SJCRH30 (cell line): Measurements from ENCODE around the gene NDUFB10. TPM values are rescaled to one million over a fixed set of nuclear protein-coding genes. Genes with fewer than 3 reads are reported as not detected.

Source experiments
- DNase-seq, 2 experiments: peaks; one replicate each; pipeline ENCODE4 v3.0.0-alpha.2; 2015 to 2020
- H3K27ac ChIP-seq: fragments of 250-450 bp; sonication (Bioruptor Pico); 2 replicates; pipeline ENCODE4 v1.5.1; 2020; ENCODE audit warnings: mild to moderate bottlenecking, moderate library complexity
- H3K27me3 ChIP-seq: fragments of 250-450 bp; sonication (Bioruptor Pico); 2 replicates; pipeline ENCODE4 v1.5.1; 2020; ENCODE audit warnings: mild to moderate bottlenecking, moderate library complexity
- H3K36me3 ChIP-seq: fragments of 250-450 bp; sonication (Bioruptor Pico); 2 replicates; pipeline ENCODE4 v1.5.1; 2020; ENCODE audit warnings: mild to moderate bottlenecking, moderate library complexity
- H3K4me1 ChIP-seq: fragments of 250-450 bp; sonication (Bioruptor Pico); 2 replicates; pipeline ENCODE4 v1.5.1; 2020; ENCODE audit warnings: mild to moderate bottlenecking, moderate library complexity
- H3K4me3 ChIP-seq: fragments of 250-450 bp; sonication (Bioruptor Pico); 2 replicates; pipeline ENCODE4 v1.5.1; 2020; ENCODE audit warnings: mild to moderate bottlenecking, moderate library complexity
- H3K9me3 ChIP-seq: fragments of 250-450 bp; sonication (Bioruptor Pico); replicated peaks from 2 replicates; pipeline ENCODE4 v1.5.1; 2020; ENCODE audit warnings: mild to moderate bottlenecking, moderate library complexity
- total RNA-seq: library from RNA; depleted of rRNA; stranded (reverse); fragments of >200 nt; shearing (Covaris generic); gene quantifications from 2 replicates; pipeline ENCODE4 v1.2.3, GENCODE V29; 2014

NDUFB10 gene
- total RNA-seq, 1 experiment from 2014 or later: 157 TPM

DNA sequence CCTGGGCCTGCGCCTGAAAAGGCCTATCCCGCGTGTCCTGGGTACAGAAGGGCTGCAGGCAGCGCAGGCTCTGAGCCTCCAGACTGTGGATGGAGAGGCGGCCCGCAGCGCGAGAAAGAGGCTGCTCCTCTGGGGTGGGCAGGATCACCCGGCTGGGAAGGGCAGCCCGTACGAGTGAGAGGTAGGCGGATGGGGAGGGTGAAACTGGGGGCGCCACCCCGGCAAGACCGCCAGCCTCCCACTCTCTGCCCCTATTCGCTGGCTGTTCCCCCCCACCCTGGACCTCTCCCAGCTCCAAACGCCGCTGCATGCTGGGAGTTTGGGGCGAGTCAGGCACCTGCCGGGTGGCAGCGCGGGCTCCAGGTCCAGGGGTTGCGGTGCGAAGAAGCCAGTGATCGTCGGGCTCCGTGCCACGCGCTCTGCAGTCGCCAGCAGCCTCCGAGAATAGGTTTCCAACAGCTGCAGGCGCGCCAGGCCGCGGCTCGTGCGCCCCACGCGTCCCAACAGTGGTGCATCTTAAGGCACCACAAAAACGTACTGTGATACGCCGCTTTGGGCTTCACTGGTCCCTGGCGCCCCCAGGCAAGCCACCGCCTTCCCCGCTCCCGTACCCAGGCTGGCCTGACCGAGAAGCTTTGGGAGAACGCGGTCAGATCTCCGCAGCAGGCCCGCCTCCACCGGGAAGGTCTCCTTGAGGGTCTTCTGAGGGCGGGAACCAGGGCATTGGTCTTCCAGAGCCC lies 20.9 kb downstream of the NDUFB10 start:
- H3K36me3 ChIP-seq: peaks cover 37% of the 10 kb centered on the region
- H3K27ac ChIP-seq: no peak overlapping the region
- H3K27me3 ChIP-seq: no peaks in the 10 kb centered on the region
- peaks cover 30% of the 10 kb centered on the region for H3K4me1 ChIP-seq
- H3K4me3 ChIP-seq: no peak overlapping the region
- DNase-seq: no peak
- H3K9me3 ChIP-seq: no peaks in the 10 kb centered on the region

GRCh38 chr16:1980770-1981087 lies 21.4 kb downstream of the NDUFB10 start:
- no peak for DNase-seq
- peaks cover 30% of the 10 kb centered on the region for H3K4me1 ChIP-seq
- H3K9me3 ChIP-seq: no peaks in the 10 kb centered on the region
- no peaks in the 10 kb centered on the region for H3K27me3 ChIP-seq
- H3K27ac ChIP-seq: no peak overlapping the region
- H3K36me3 ChIP-seq: peaks cover 34% of the 10 kb centered on the region
- no peak overlapping the region for H3K4me3 ChIP-seq

DNA sequence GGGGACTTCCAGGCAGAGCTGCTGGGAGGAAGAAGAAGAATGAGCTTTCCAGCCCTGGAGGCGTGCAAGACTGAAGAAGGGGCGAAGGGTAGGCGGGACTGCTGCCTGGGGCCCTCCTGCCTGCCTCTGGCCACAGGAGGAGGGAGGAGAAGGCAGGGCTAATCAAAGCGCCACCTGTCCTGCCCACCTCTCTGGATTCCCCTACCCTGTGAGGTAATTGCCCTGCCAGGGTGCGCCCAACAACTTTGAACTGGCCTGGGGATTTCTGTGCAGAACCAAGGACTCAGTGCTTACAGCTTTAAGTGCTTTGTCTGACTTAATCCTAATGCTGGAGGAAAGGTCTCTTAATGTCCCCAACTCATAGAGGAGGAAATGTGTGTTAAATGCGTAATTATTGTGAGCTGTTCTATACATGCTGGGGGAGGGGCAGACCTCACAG lies 22.1 kb downstream of the NDUFB10 start, which contains the start of gene NOXO1:
Gene NOXO1, minus strand, starts transcription at position 72 of the 439 bp plus-strand sequence. CDS start 290 bp downstream, outside the sequence.
- Histone ChIP-seq H3K27ac (peak within 1 kb of the TSS; percentile 57), H3K4me3 (no peak within 1 kb of the TSS), H3K36me3 (peaks cover 28% of the 10 kb centered on the region), H3K27me3 (no peaks in the 10 kb centered on the region), H3K9me3 (no peaks in the 10 kb centered on the region), H3K4me1 (peaks cover 30% of the 10 kb centered on the region)
- DNase-seq: peak in 1 of 2 experiments; percentile 49

- peaks cover 30% of the 10 kb centered on the region for H3K4me1 ChIP-seq
- H3K9me3 ChIP-seq: no peaks in the 10 kb centered on the region
- peak overlapping the region; percentile 57 for H3K27ac ChIP-seq
- no peaks in the 10 kb centered on the region for H3K27me3 ChIP-seq
- peaks cover 22% of the 10 kb centered on the region for H3K36me3 ChIP-seq
- peak; percentile 94 to 97 for DNase-seq
- no peak overlapping the region for H3K4me3 ChIP-seq
Measured at GRCh38 chr16:1982013-1982433, 22.7 kb downstream of the NDUFB10 start.

DNA sequence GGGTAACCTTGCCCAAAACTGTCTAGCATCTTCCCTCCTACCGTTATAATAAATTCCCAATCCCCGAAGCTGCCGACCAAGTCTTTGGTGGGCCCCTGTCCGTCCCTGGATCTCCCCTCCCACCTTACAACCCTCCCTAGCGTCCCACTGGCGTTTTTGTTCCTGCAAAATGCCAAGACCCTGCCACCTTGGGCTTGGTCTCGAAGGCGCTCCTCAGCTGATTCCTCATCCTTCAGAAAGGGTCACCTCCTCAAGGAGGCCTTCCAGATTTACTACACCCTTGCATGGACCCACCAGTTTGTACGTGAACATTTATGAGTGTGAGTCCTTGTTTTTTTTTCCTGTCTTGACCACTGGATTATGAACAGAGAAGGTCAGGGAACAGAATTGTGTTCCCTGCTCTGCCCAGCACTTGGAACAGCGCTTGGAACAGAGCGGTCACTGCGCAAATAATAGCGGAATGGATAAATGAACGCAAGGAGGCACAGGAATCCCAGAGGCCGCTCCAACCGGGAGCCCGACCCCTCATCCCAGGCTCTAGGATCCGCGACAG lies 23.7 kb downstream of the NDUFB10 start:
- peak overlapping the region; percentile 52 for H3K27ac ChIP-seq
- H3K27me3 ChIP-seq: no peaks in the 10 kb centered on the region
- peaks cover 13% of the 10 kb centered on the region for H3K36me3 ChIP-seq
- H3K9me3 ChIP-seq: no peaks in the 10 kb centered on the region
- H3K4me1 ChIP-seq: peaks cover 30% of the 10 kb centered on the region
- H3K4me3 ChIP-seq: peak overlapping the region; percentile 79
- DNase-seq: no peak

DNA sequence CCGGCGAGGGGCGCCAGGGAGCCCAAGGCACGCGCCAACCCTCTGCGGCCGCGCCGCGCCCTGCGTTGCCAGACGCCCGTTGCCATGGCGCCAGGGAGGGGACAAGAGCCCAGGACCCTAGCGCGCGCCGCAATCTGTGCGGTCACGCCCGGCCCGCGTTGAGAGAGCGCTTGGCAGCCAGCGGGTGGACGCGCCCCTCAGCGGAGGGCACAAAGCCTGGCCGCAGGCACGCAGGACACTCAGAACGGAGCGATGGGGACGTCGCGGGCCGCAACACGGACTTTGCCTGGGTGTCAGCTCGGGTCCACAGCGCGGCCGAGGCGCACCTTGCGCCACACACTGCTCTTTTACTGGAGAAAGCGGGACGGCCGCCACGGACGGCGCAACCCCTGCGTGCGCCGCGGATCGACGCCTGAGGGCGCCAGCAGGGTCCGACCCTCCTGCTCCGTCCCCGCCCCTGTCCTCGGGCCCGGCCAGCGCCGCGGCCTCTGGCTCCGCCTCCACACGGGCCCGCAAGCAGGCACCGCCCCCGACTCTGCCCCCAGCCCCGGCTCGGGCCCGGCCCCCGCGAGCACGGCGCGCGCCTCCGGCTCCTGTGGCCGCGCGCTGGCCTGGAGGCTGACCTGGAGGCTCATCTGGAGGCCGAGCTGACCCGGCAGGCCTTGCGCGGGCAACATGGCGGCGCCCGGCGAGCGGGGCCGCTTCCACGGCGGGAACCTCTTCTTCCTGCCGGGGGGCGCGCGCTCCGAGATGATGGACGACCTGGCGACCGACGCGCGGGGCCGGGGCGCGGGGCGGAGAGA lies 24.4 kb downstream of the NDUFB10 start, which contains the start of gene GFER:
Gene GFER, plus strand, starts transcription at position 650 of the 803 bp plus-strand sequence. Its CDS starts 26 bp downstream, at position 676.
- Histone ChIP-seq H3K4me3 (peak within 1 kb of the TSS; percentile 79), H3K9me3 (no peaks in the 10 kb centered on the region), H3K4me1 (peaks cover 30% of the 10 kb centered on the region), H3K27ac (peak within 1 kb of the TSS; percentile 52), H3K27me3 (no peaks in the 10 kb centered on the region), H3K36me3 (peaks cover 7% of the 10 kb centered on the region)
- DNase-seq: peak; percentile 90 to 91

DNA sequence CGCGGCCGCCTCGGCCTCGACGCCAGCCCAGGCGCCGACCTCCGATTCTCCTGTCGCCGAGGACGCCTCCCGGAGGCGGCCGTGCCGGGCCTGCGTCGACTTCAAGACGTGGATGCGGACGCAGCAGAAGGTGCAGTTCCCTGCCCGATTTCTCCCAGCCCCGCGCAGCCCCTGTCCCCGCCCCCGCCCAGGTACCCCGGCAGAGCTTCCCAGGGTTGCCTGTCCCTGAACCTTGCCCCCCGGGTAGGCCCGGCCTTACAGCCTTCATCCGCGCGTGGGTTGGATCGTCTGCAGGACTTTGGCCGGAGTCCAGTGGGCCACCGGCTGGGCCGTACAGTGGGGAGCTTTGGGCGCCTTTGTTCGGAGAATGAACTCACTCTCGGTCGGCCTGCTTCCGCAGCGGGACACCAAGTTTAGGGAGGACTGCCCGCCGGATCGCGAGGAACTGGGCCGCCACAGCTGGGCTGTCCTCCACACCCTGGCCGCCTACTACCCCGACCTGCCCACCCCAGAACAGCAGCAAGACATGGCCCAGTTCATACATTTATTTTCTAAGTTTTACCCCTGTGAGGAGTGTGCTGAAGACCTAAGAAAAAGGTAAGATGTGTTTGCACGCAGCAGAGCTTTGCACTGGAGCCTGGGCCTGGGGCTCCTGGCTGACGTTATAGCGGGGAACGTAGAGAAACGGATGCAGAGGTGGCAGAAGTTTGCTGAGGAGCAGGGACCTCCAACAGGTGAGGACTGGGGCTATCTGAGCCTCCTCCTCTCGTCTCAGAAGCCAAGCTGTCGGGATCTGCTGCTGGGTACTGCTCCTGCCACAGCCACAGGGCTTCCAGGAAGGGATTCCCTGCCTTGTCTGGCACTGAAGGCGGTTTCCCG lies 25.2 kb downstream of the NDUFB10 start:
- Histone ChIP-seq H3K9me3 (no peaks in the 10 kb centered on the region), H3K27ac (peak overlapping the region; percentile 47), H3K4me1 (peaks cover 30% of the 10 kb centered on the region), H3K27me3 (no peaks in the 10 kb centered on the region), H3K4me3 (peak overlapping the region; percentile 79), H3K36me3 (peaks cover 3% of the 10 kb centered on the region; the same call in 1 of the 2 replicates)
- DNase-seq: peak; percentile 37 to 41

- peaks cover 3% of the 10 kb centered on the region for H3K27me3 ChIP-seq
Measured at GRCh38 chr16:1985466-1986150, 26.3 kb downstream of the NDUFB10 start.

GRCh38 chr16:1987198-1987597 lies 27.9 kb downstream of the NDUFB10 start:
- peaks cover 12% of the 10 kb centered on the region for H3K4me1 ChIP-seq
- no peak for DNase-seq
- no peak overlapping the region for H3K27ac ChIP-seq
- no peaks in the 10 kb centered on the region for H3K9me3 ChIP-seq
- H3K27me3 ChIP-seq: peaks cover 8% of the 10 kb centered on the region
- H3K36me3 ChIP-seq: no peaks in the 10 kb centered on the region
- H3K4me3 ChIP-seq: no peak overlapping the region

More at GRCh38 chr16:1985466-1986150, 26.3 kb downstream of the NDUFB10 start:
- Histone ChIP-seq H3K4me3 (no peak overlapping the region), H3K27ac (no peak overlapping the region), H3K4me1 (peaks cover 26% of the 10 kb centered on the region), H3K9me3 (no peaks in the 10 kb centered on the region), H3K36me3 (no peaks in the 10 kb centered on the region)
- DNase-seq: no peak

- no peaks in the 10 kb centered on the region for H3K36me3 ChIP-seq
- no peaks in the 10 kb centered on the region for H3K9me3 ChIP-seq
- peak within 1 kb of the TSS; percentile 49 for H3K4me3 ChIP-seq
- no peak for DNase-seq
- H3K27me3 ChIP-seq: peaks cover 8% of the 10 kb centered on the region
- no peak within 1 kb of the TSS for H3K27ac ChIP-seq
- H3K4me1 ChIP-seq: no peaks in the 10 kb centered on the region; the same call in 1 of the 2 replicates
Measured at GRCh38 chr16:1989209-1990100, 30.1 kb downstream of the NDUFB10 start, which contains the start of gene SYNGR3. TSS of gene SYNGR3 (plus strand) at chr16:1989970. CDS start at chr16:1990103, 133 bp downstream.

GRCh38 chr16:1990101-1990350 lies 30.7 kb downstream of the NDUFB10 start:
- no peaks in the 10 kb centered on the region for H3K9me3 ChIP-seq
- peak overlapping the region; percentile 49 for H3K4me3 ChIP-seq
- peaks cover 8% of the 10 kb centered on the region for H3K27me3 ChIP-seq
- H3K4me1 ChIP-seq: no peaks in the 10 kb centered on the region; the same call in 1 of the 2 replicates
- no peaks in the 10 kb centered on the region for H3K36me3 ChIP-seq
- no peak for DNase-seq
- no peak overlapping the region for H3K27ac ChIP-seq

DNA sequence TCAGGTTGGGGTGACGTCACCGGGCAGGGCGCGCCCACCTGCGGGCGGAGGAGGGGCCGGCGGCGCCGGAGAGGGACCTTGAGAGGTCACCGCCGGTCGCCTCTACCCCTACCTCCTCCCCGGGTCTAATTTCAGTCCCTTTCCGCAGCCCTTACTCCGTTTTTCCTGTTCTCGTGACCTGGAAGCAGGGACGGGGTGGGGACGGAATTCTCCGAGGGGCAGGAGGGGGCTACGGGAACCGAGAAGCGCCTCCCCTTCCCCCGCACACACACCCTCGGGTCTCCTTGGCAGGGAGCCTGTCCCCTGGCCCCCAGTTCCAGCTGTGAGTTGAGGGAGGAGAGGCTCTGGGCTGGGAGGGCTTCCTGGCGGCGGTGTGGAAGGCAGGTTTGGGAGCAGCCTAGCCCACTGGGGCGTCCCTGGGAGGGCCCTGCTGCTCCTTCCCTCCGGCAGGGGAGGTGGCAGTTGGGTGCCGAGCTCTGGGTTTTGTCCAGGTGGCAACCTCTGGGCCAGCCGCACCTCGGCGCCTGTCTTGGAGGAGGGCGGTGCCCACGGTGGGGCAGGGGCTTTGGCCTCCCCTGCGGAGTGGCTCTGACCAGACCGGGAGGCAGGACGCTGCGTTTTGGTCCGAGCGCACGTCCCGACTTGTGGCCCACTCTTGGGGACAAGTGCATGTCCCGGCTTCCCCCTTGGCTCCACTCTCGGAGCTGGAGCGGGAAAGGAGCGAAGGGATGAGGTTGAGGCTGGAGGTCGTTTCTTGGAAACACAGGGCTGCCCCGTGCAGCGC lies 31.2 kb downstream of the NDUFB10 start:
- Histone ChIP-seq H3K4me3 (peak overlapping the region; percentile 49), H3K9me3 (no peaks in the 10 kb centered on the region), H3K27me3 (peaks cover 8% of the 10 kb centered on the region), H3K27ac (no peak overlapping the region), H3K36me3 (no peaks in the 10 kb centered on the region), H3K4me1 (no peaks in the 10 kb centered on the region; the same call in 1 of the 2 replicates)
- no peak for DNase-seq
